ENCODE measurements around the gene EQTN. TPM values are rescaled to one million over a fixed set of nuclear protein-coding genes. Genes with fewer than 3 reads are reported as not detected.

Gene EQTN
- total RNA-seq (2021; ENCODE audit: unreplicated experiment) (not detected), Bru-seq, nascent RNA (not detected), BruChase-seq, experiment 1, labeled RNA remaining after a 6-hour chase (percentile 13 among the genes with signal in this experiment), BruChase-seq, experiment 2, labeled RNA remaining after a 2-hour chase (percentile 17 among the genes with signal in this experiment)
- not detected in 2 replicates for polyA plus RNA-seq (2012)
- long read RNA-seq = 0 reads

DNA sequence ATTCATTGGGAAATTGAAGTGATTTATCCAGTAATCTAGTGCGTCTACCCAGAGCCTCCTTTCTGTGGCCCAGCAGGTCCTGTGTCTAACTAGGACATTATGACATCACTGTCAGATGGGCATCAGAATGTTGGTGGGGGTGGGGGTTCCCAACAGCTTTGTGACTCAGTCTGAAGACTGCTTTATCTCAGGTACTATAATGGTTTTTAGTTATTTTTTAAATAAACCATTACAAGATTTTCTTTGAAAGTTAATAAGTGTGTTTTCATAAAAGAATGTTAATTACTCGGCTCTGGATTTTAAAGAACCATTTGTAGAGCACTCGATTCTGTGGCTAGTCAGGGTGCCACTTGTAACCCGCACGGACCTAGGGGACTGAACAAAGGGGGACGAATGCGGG is at the start of gene EQTN:
EQTN (minus strand) TSS at position 101 of the 400 bp plus-strand sequence; CDS start at position 6, 95 bp downstream.
- no peaks in the 10 kb centered on the region for H3K9me3 ChIP-seq (ENCODE audit: control insufficient read depth in 1 of 2, insufficient read depth in 1 of 2, low read depth in 1 of 2, low read length in 2 of 2)
- H3K9ac ChIP-seq (ENCODE audit: low read length) = no peak within 1 kb of the TSS
- POLR2A ChIA-PET = no interaction called here
- TF ChIP-seq FOSL1 (IDR thresholded peaks at IDR 0.05; ENCODE audit: low read depth) (no peak), CBX3 (IDR thresholded peaks at IDR 0.05; ENCODE audit: low read depth) (no peak), CEBPB (IDR thresholded peaks at IDR 0.05; ENCODE audit: low read depth) (no peak), SIN3A (IDR thresholded peaks at IDR 0.05; ENCODE audit: low read depth) (no peak), EZH2 (IDR thresholded peaks at IDR 0.05) (no peak), ELF1 (IDR thresholded peaks at IDR 0.05; ENCODE audit: borderline replicate concordance, low read depth) (no peak)
- TF ChIP-seq, protein P1, sequence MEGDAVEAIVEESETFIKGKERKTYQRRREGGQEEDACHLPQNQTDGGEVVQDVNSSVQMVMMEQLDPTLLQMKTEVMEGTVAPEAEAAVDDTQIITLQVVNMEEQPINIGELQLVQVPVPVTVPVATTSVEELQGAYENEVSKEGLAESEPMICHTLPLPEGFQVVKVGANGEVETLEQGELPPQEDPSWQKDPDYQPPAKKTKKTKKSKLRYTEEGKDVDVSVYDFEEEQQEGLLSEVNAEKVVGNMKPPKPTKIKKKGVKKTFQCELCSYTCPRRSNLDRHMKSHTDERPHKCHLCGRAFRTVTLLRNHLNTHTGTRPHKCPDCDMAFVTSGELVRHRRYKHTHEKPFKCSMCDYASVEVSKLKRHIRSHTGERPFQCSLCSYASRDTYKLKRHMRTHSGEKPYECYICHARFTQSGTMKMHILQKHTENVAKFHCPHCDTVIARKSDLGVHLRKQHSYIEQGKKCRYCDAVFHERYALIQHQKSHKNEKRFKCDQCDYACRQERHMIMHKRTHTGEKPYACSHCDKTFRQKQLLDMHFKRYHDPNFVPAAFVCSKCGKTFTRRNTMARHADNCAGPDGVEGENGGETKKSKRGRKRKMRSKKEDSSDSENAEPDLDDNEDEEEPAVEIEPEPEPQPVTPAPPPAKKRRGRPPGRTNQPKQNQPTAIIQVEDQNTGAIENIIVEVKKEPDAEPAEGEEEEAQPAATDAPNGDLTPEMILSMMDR (IDR thresholded peaks at IDR 0.05 in 2 of 3, conservative IDR thresholded peaks at IDR 0.05 in 1 of 3; ENCODE audit: borderline replicate concordance in 1 of 3, insufficient read depth in 1 of 3, low read depth in 2 of 3, low read length in 2 of 3) = no peak
- TF ChIP-seq, protein P2, sequence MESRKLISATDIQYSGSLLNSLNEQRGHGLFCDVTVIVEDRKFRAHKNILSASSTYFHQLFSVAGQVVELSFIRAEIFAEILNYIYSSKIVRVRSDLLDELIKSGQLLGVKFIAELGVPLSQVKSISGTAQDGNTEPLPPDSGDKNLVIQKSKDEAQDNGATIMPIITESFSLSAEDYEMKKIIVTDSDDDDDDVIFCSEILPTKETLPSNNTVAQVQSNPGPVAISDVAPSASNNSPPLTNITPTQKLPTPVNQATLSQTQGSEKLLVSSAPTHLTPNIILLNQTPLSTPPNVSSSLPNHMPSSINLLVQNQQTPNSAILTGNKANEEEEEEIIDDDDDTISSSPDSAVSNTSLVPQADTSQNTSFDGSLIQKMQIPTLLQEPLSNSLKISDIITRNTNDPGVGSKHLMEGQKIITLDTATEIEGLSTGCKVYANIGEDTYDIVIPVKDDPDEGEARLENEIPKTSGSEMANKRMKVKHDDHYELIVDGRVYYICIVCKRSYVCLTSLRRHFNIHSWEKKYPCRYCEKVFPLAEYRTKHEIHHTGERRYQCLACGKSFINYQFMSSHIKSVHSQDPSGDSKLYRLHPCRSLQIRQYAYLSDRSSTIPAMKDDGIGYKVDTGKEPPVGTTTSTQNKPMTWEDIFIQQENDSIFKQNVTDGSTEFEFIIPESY (IDR thresholded peaks at IDR 0.05; ENCODE audit: extremely low read depth, insufficient replicate concordance, low read length) = no peak
- TF ChIP-seq, protein P3, sequence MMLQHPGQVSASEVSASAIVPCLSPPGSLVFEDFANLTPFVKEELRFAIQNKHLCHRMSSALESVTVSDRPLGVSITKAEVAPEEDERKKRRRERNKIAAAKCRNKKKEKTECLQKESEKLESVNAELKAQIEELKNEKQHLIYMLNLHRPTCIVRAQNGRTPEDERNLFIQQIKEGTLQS (IDR thresholded peaks at IDR 0.05) = no peak
- TF ChIP-seq, protein P4, sequence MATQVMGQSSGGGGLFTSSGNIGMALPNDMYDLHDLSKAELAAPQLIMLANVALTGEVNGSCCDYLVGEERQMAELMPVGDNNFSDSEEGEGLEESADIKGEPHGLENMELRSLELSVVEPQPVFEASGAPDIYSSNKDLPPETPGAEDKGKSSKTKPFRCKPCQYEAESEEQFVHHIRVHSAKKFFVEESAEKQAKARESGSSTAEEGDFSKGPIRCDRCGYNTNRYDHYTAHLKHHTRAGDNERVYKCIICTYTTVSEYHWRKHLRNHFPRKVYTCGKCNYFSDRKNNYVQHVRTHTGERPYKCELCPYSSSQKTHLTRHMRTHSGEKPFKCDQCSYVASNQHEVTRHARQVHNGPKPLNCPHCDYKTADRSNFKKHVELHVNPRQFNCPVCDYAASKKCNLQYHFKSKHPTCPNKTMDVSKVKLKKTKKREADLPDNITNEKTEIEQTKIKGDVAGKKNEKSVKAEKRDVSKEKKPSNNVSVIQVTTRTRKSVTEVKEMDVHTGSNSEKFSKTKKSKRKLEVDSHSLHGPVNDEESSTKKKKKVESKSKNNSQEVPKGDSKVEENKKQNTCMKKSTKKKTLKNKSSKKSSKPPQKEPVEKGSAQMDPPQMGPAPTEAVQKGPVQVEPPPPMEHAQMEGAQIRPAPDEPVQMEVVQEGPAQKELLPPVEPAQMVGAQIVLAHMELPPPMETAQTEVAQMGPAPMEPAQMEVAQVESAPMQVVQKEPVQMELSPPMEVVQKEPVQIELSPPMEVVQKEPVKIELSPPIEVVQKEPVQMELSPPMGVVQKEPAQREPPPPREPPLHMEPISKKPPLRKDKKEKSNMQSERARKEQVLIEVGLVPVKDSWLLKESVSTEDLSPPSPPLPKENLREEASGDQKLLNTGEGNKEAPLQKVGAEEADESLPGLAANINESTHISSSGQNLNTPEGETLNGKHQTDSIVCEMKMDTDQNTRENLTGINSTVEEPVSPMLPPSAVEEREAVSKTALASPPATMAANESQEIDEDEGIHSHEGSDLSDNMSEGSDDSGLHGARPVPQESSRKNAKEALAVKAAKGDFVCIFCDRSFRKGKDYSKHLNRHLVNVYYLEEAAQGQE (IDR thresholded peaks at IDR 0.05; ENCODE audit: low read depth) = no peak
- H4K20me1 ChIP-seq (ENCODE audit: insufficient read depth) = no peaks in the 10 kb centered on the region
- H3K27ac ChIP-seq (ENCODE audit: low read depth, low read length) = no peak within 1 kb of the TSS
- no peaks in the 10 kb centered on the region for H3K79me2 ChIP-seq (ENCODE audit: insufficient read depth, low read length)
- H3K4me1 ChIP-seq (ENCODE audit: control insufficient read depth in 1 of 2, insufficient read depth in 2 of 2, low read length in 2 of 2) = no peaks in the 10 kb centered on the region
- DNase-seq (ENCODE audit: low read depth, low spot score) (no peak), ATAC-seq (no peak)
- H3K4me2 ChIP-seq (ENCODE audit: low read length) = no peak within 1 kb of the TSS
- no peak within 1 kb of the TSS for H2AFZ ChIP-seq (ENCODE audit: low read depth, low read length, poor library complexity, severe bottlenecking)
- RAD21 ChIA-PET (ENCODE audit: low non-redundant PET in 1 of 2, low total read pairs in 2 of 2, uncharacterized antibody in 2 of 2, unreplicated experiment in 2 of 2) = no interaction called here
- no peaks in the 10 kb centered on the region for H3K36me3 ChIP-seq (ENCODE audit: control insufficient read depth in 1 of 2, insufficient read depth in 2 of 2, low read length in 2 of 2)
- peaks cover 15% of the 10 kb centered on the region for H3K27me3 ChIP-seq (ENCODE audit: insufficient read depth, low read length)
- intact Hi-C loops (cut with micrococcal nuclease) = no loop called here
- no peaks in the 10 kb centered on the region for H3K9me2 ChIP-seq (ENCODE audit: insufficient read depth)
- CTCF ChIA-PET = no interaction called here
- no TSS peak for BruUV-seq (replicated peaks)
- no peak within 1 kb of the TSS for H3K4me3 ChIP-seq (replicated peaks in 1 of 2; ENCODE audit: low read depth in 1 of 2, low read length in 2 of 2)

Data from HCT116 (cell line).